GM21390 (cell line): ENCODE results near the gene MBP.
"Not testable (repeated sequence)": the region's sequence is repeated elsewhere in the genome, so short reads cannot be mapped to it uniquely, and the experiment has no call there.

Experiments used
- ATAC-seq: cut with Tn5 transposase; IDR thresholded peaks from one replicate; pipeline ENCODE4 v1.9.1; 2021; ENCODE audit not compliant: unreplicated experiment

The MBP gene

DNA sequence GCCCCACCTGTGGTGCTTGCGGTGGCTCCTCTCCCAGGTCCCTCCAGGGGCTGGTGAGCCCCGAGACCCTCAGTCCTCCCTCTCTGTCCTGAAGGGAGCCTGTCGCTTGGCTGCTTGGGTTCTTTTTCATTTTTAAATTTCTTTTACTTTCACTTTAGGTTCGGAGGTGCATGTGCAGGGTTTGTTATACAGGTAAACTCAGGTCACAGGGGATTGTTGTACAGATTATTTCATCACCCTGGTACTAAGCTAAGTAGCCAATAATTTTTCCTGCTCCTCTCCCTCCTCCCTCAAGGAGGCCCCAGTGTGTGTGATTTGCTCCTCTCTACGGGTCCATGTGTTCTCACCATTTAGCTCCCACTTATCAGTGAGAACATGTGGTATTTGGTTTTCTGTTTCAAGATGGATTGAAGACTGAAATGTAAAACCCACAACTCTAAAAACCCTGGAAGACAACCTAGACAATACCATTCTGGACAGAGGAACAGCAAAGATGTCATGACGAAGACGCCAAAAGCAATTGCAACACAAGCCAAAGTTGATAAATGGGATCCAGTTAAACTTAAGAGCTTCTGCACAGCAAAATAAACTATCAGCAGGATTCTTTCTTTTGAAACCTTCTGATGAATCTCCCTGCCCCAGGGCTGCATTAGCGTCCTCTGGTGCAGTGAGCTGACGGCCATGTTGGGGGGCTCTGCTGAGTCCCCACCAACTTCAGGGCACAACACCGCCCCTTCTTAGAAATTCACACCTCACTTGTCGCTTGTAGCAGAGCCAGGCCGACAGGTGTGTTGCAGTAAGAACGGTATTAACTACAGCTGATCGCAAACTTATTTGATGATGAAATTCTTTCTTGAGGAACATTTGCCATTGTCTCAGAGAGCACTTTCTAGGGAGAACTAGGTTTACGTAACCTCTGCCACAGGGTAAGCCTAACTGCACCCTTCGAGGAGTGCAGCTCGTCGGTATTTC is 174.9 kb downstream of the MBP start:
- no peak for ATAC-seq

DNA sequence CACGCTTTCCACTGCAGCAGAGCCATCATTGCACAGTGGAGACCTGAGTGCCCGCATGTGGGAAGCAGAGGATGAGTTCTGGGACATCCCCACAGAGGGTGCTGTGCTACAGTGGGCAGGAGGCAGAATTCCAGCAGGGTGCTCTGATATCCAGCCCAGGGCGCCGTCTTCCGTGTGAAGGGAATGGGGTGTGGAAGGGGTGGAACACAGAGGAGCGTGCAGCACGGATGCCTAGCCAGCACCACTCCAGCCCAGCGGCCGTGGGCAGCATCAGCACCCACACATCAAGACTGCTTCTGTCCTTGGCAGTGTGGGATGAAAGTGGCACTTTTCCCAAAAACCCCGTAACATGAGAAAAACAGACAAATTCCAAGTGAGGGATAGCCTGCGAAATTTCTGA is 175.9 kb downstream of the MBP start:
- ATAC-seq = no peak

DNA sequence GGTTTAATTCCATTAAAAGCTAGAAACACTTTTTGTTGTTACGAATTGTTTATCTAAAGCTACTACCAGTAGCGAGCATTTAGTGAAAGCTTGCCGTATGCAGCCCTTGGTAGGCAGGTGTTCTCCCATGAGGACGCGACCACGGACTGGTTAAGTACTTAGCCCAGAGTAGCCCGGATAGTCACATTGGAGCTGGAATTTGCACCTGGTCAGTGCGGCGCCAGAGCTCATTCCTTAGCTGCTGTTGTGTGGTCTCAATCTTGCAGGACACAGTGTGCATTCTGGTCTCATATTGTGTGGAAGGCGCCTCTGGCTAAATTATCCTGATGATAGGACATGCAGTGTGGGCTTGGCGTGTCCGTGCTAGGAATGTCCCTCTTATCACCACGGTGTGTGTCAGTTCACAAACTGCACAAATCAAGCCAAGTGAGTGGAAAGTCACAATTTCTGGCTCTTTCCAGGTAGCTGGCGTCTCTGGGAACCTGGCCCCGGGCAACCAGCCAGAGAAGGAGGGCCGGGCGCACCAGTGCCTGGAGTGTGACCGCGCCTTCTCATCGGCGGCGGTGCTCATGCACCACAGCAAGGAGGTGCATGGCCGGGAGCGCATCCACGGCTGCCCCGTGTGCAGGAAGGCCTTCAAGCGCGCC is 176.9 kb downstream of the MBP start:
- no peak for ATAC-seq

DNA sequence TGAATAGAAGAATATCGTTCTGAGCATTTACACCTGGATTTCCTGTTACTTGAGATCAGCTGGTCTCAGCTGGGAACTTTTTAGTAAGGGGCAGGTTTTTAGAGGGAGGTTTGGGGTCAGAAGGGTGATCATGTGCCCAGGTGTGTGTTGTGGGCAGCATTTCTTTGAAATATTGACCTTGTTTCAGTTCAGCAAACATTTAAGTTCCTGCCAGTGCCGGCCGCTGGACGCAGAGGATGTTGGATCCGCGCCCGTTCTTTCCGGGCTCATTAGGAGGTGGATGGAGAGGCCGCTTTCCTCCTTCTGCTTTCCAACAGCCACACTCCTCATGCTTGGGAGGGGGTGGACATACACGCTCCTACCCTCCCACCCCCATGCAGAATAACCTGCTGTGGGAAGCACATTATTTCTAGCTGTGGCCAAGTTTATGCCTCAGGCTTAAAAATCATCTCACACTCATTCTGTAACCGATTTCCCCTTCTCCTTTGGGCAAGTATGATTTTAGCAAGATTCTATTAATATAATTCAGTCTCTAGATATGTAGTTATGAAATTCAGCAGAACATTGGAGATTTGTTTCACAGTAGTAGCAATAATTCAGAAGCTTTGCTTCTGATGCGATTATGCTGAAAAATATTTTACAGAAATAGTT is 178.9 kb downstream of the MBP start:
- ATAC-seq = no peak

DNA sequence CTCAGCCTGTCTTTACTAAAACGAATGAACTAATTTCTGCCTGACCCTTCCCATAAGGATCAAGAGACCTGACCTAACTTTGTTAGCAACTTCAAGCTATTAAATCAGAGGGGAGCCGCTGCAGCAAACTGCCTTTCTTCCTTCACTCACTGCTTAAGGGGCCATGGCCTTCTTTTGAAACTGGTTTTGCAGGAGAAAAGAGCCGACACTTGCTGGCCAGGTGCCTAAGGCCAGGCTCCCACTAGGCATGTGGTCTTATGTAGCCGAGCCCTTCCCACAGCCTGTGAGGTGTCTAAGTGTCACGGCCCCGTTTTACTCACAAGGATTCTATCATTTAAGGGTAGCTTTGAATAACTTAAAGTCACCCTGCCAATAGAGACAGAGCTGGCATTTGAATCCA is 179.4 kb downstream of the MBP start:
- no peak for ATAC-seq

DNA sequence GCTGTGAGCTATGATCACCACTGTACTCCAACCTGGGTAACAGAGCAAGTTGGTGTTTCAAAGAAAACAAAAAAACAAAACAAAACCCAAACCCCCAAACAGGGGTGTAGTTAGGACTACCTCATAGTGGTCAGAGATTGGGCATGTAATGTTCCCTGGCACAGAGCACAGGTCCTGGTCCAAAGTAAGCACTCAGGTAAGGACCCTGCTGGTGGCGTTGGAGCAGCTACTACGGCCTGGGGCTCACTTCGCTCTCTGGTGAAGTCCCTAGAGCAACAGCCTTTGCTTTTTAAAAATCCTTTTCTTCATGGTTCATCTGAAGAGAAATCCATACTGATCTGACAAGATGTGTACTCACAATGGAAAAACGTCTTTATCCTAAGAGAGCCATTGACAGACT is 179.8 kb downstream of the MBP start:
- ATAC-seq = no peak

DNA sequence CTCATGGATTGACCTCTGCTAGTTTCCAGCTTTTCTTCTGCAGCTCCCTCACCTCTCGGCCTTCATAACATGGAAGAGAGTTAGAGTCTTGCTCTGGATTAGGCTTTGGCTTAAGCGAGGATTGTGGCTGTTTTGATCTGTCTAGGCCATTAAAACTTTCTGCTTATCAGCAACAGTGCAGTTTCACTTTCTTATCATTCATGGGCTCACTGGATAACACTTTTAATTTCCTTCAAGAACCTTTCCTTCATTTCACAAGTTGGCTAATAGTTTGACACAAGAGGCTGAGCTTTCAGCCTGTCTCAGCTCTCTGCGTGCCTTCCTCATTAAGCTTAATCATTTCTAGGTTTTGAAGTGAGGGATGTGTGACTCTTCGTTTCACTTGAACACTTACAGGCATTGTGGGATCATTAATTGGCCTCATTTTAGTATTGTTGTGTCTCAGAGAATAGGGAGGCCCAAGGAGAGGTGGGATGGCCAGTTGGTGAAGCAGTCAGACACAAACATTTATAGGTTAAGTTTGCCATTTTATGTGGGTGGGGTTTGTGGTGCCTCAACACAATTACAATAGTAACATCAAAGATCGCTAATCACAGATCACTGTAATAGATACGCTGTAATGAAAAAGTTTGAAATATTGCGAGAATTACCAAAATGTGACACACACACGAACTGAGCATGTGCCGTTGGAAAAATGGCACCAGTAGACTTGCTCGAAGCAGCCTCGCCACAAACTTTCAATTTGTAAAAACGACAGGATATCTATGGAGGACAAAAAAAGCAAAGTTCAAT is 180.9 kb downstream of the MBP start:
- ATAC-seq = no peak

DNA sequence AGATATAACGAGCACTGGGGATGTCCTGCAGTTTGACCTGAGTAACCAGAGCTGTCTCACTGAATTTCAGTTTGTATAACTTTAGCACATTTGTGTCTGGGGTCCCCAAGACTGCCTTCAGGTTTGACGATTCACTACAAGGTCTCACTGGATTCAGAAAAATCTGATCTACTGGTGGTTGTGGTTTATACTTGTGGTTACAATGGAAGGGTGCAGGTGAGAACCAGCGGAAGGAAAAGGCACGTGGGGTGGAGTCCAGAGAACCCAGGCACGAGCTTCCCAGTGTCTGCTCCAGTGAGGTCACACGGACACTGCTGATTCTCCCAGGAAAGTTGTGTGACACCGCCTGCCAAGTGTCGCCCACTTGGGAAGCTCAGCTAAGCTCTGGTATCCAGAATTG is 184.2 kb downstream of the MBP start:
- no peak for ATAC-seq

DNA sequence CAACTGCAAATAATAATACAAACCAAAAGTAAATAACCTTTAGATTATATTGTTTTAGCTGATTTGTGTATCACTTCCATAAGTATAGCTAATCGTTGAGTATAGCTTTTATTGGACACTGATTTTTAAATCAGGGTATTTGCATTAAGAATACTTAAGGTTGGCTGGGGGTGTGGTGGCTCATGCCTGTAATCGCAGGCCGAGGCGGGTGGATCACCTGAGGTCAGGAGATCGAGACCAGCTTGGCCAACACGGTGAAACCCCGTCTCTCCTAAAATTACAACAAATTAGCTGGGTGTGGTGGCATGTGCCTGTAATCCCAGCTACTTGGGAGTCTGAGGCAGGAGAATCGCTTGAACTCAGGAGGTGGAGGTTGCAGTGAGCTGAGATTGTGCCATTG is 188.2 kb downstream of the MBP start:
- not testable (repeated sequence) for ATAC-seq

DNA sequence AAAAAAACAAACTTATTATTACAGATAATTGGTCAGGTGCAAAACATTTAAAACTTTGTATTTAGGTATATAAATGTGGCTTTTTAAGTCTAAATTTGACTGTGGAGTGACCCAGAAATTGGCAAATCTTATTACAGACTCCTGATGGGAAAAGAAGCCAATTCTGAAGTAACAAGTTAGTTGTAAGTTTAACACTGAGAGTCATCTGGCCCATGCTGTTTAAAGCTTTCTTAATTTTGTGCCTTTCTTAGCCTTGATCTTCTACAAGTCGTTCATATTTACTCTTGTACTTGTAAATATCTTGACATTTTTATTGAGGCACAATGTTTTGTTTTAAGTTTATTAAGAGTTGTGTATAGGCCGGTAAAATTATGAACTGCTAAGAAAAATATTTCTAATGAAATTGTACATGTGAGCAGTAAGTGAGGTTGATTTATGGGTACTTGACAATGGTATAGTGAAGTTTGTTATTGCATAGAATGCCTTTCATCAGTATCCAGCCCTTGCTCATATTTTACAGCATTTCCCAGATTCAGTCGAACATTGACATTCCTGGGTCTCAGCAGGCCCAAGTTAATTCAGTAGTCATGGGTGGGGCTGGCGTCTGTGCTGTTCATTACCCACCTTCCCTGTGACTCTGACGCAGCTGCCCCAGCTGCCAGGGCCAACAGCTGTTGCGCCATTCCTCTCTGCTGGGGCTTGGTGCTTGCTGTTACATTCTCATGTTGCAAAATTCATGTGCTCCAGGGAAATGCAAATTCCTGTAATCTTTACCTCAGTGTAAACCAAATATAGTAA is 188.8 kb downstream of the MBP start:
- ATAC-seq = no peak

DNA sequence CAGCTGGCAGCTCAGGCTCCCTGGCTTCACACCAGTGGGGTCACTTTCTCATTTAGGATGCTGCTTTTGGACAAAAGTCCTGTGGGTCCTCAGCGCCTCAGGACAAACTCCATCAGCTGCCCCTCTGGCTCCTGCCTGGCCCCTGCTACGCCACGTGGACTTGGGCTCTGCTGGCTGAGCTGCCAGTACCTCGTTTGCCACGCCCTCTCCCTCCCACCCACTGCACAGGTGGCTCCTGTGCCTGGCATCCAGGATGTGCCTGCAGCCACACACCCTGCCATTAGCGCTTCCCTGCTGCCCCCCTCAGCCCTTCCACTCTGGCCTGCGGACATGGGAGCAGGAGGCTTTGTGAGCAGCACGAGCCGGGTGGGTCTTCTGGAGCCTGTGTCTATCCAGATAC is 191.3 kb downstream of the MBP start:
- ATAC-seq = no peak

DNA sequence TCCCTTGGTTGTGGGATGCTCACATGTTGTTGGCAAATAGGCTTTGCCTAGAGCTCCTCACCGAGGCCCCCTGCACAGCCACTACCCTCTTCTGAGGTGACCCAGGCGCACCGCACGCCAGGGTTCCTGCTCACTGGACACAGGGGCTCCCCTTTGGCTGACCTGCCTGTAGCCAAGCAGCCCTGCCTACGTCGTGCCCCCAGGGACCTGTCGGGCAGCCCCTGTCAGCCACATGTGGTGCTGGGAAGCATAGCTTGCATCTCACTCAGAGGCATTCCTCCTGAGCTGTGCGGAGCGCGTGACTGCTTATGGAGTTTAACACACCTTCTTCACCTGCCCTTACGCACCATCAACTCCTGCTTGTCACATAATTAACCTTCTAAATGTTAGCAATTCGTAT is 194.0 kb downstream of the MBP start:
- ATAC-seq = no peak

DNA sequence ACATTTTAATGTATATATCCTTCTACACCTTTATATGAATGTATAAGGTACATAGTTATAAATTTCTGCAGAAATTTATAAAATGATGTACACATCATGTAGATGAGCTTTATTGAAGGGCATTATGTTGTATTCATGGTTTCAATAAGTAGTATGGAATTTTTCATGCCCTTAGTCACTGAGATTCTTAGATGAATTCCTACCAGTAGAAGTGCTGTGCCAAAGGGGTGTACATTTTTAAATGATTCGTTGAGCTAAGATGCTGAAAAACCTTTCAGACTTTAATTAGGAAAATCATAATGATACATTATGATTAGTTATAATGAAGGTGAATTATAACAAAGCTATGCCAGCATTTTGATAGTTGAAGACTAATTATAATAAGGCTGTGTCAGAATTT is 195.0 kb downstream of the MBP start:
- ATAC-seq = no peak

DNA sequence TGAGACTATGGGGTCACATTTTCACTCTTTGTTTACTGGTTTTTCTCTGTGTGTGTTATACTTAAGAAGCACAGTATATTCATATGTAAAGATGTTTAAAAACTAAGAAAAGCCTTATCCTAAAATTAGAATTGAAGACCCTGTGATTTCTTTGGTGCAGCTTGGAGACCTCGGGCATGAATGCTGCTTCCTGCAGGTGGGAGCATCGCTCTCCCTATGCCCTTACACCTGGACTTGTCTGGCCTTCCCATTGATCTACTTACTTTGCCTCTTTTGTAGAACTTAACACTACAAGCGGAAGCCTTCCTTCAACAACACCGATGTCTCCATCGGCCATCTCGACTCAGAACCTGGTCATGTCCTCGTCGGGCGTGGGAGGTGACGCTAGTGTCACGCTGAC is 195.7 kb downstream of the MBP start:
- ATAC-seq = no peak

DNA sequence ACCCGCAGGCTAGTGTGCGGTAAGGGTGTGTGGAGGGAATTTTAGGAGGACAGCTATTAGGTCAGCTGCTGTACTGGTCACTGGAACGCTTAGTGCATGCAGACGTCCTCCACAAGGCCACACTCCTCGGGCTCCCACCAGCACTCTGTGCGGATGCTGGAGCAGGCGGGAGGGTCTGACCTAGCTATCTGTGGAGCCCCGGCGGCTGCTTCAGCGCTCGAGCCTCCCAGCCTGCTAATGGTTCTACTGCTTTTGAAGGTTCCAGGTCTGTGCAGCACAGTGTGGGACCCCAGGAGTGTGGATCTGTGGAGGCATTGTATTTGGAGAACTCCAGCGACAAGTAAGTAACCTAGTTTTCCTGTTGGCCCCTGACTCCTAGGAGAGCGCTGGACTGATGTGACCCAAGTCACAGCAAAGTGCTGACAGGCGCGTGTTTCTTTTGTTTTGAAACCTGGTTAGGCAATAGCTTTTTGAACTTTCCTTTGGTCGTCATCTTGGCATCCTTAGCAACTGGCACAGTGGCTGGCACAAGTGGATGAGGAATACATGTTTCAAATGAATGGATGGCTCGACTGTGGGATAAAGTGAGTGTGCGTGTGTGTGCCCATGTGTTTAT is 196.8 kb downstream of the MBP start:
- no peak for ATAC-seq

DNA sequence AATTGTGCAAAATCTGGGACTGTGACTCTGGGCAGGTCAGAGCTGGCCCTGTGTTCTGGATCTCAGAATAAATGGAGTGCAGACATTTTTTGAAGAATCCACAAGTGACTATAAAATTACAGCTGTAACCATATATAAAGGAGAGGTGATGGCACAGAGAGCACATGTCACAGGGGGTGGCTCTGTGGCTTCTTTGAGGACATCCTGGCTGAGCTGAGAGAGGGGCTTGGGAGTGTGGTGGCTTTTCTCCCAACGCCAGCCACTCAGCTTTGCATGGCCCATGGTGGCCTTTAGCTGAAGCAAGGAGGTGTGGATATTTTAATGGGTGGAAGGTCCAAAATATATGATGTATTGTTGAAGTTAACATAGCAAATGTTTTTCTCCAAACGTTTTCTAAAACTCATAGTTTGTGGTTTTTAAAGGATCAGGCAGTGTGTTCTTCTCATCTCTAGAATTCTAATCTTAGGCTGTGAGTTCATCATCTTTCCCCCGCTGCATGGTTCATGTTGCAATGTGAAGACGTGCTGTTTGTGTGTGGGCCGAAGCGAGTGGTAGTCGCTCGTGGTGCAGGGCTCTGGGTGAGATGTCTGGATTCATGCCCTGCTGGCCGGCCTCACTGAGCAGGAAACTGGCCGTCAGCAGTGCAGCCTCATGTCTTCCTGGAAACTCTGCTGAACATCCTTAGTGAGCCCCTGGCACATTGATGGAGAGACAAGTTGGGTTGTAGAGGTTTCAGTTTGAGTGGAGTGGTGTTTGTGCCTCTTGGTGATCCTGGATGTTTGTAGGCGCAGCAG is 200.4 kb downstream of the MBP start:
- ATAC-seq = no peak

DNA sequence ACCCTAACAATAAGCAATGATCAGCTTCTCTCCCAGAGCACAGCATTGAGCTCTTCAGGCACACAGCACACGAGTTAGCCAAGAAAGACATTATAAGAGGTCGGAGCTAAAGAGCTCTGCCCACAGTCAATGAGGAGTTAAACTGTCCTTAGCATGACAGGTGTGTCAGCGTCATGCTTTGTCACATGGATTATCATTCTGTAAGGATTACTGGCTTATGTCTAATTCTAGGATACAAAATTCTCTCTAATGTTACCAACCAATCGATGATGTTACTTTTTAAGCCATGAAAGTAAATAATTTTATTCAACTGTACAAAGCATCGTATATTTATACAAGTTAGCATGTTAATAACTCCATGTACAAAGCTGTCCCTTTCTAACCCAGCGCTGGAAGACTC is 201.4 kb downstream of the MBP start:
- ATAC-seq = no peak
